DMS53 treated with DMSO at 0.1 percent for 48 hours (cell line): ENCODE measurements around the gene ZNF441.
A peak's percentile ranks its signal among the peaks of the same experiment; 100 is the strongest.
"Not testable (repeated sequence)": the region's sequence is repeated elsewhere in the genome, so short reads cannot be mapped to it uniquely, and the experiment has no call there.

Source experiments
- DNase-seq: peaks from one replicate; lab custom pipeline; 2025; ENCODE audit not compliant: unreplicated experiment; lab: John Stamatoyannopoulos, UW

The ZNF441 gene

GRCh38 chr19:11776669-11777068, 9.9 kb downstream of the ZNF441 start:
- DNase-seq = not testable (repeated sequence)

DNA sequence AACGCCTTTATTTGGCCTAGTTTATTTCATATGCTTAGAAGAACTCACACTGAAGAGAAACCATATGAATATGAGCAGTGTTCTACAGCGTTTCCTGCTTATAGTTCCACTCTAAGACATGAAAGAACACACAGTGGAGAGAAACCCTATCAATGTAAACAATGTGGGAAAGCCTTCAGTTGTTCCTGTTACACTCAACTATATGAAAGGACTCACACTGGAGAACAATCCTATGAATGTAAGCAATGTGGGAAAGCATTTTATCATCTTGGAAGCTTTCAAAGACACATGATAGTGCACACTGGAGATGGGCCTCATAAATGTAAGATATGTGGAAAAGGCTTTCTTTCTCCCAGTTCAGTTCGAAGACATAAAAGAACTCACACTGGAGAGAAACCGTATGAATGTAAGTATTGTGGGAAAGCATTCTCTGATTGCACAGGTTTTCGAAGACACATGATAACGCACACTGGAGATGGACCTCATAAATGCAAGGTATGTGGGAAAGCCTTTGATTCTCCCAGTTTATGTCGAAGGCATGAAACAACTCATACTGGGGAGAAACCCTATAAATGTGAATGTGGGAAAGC, 13.7 kb downstream of the ZNF441 start:
- no peak for DNase-seq

DNA sequence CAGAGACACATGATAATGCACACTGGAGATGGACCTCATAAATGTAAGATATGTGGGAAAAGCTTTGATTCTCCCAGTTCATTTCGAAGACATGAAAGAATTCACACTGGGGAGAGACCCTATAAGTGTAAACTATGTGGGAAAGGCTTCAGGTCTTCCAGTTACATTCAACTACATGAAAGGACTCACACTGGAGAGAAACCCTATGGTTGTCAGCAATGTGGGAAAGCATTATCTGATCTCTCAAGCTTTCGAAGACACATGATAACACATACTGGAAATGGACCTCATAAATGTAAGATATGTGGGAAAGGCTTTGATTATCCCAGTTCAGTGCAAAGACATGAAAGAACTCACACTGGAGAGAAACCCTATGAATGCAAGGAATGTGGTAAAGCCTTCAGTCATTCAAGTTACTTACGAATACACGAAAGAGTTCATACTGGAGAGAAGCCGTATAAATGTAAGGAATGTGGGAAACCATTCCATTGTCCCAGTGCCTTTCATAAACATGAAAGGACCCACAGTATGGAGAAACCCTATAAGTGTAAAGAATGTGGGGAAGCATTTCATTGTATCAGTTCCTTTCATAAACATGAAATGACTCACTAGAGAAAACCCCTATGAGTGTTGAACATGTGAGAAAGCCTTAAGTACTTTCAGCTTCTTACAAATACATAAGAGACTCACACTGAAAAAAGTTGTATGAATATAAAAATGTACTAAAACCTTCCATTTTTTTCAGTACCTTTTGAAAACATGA, 14.7 kb downstream of the ZNF441 start:
- no peak for DNase-seq

DNA sequence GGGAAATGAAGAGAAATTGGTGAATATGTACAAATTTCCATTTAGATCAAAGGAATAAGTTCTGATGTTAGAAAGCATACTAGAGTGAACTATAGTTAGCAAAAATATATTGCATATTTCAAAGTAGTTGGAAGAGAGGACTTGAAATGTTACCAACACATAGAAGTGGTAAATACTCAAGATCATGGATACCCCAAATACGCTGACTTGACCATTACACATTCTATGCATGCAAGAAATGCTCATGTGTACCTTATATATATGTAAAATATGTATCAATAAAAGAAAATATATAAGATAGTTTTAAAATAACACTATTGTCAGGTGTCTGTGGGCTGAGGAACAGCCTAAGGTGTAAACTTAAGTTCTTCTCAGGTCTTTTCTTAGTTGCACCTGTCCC, 17.0 kb downstream of the ZNF441 start:
- DNase-seq = no peak

- no peak for DNase-seq
These were observed 17.6 kb downstream of the ZNF441 start for GRCh38 chr19:11784356-11784755.

DNA sequence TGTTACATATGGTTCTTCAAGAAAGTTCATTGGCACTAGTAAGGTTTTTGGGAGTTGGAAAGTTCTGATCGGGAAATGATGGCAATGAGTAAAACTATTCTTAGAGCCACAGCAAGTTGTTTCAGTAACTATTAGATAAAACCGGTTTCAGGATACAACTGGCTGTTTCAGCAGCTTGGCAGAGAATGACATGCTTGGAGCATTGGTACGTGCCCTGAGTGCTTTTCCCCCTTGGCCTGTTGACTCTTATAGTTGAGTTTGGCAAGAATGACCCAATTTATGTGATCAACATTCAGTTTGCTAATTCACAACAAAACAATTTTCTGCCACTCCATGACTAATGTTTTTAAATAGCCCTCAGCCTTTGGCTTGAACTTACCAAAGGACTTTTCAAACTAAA, 20.7 kb downstream of the ZNF441 start:
- no peak for DNase-seq

DNA sequence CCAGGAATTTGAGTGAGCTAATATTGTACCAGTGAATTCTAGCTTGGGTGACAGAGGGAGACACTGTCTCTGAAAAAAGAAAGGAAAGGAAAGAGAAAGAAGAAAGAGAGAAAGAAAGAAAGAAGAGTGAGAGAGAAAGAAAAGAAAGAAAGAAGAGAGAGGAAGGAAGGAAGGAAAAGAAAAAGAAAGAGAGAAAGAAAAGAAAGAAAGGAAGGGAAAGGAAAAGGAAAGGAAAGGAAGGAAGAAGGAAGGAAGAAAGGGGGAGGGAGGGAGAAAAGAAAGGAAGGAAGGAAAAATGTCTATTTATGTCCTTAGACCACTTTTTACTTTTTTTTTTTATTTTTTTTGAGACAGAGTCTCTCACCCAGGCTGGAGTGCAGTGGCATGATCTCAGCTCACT, 26.1 kb downstream of the ZNF441 start:
- no peak for DNase-seq

GRCh38 chr19:11797491-11797890, 30.7 kb downstream of the ZNF441 start:
- DNase-seq = peak; percentile 88

DNA sequence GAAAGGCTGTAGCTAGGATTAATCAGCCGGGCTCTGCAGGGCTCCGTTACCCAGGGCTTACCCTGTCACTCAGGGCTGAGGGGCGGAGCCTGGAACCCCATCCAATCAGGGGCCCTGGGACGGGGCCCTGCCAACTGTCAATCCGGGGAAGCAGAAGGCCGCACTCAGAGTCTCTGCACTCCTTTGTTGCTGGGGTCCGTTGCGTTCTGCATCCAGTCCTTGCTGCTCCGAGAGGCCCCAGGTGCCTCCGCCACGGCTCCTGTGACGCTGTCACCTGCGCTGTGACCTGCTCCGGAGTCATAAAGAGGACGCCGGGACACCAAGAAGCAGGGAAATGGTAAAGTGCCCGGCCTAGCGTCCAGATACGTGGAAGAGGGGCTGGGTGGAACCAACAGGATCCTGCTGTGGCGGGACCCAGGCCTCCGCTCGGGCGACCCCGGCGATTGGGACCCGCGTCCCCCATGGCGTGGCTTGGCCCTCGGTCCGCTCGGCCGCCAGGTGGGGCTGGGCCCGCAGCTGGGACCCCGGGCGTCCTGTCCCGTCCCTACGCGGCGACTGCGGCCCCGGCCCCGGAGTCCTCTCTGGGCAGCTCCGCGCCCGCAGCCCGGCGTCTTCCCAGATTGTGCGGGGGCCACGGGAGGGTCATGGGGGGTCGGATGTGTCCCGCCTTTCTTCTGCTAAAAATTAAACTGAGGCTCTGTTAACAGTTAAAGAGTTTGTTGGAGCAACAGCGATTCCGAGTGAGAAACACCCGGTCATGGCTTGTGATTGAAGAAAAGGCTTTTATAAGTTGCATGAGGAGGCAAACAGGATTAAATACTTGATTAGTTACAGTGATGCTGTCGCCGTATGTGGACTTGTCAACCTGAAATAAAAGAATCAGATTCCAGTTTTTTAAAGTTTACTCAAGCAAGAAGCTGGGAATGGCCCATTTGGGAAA, 31.9 kb downstream of the ZNF441 start, which contains the start of gene ZNF491:
TSS of gene ZNF491 (plus strand) at position 133 of the 940 bp plus-strand sequence. CDS start 7,431 bp downstream, outside the sequence.
- peak; percentile 79 for DNase-seq

DNA sequence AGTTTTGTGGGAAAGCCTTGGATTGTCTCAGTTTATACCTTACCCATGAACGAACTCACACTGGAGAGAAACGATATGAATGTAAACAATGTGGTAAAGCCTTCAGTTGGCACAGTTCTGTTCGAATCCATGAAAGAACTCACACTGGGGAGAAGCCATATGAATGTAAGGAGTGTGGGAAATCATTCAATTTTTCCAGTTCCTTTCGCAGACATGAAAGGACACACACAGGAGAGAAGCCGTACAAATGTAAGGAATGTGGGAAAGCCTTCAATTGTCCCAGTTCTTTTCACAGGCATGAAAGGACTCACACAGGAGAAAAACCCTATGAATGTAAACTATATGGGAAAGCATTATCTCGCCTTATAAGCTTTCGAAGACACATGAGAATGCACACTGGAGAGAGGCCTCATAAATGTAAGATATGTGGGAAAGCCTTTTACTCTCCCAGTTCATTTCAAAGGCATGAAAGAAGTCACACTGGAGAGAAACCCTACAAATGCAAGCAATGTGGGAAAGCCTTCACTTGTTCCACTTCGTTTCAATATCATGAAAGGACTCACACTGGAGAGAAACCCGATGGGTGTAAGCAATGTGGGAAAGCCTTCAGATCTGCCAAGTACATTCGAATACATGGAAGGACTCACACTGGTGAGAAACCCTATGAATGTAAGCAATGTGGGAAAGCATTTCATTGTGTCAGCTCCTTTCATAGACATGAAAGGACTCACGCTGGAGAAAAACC, 39.7 kb downstream of the ZNF441 start:
- no peak for DNase-seq

- no peak for DNase-seq
These were observed 40.2 kb downstream of the ZNF441 start for GRCh38 chr19:11807099-11807380.

DNA sequence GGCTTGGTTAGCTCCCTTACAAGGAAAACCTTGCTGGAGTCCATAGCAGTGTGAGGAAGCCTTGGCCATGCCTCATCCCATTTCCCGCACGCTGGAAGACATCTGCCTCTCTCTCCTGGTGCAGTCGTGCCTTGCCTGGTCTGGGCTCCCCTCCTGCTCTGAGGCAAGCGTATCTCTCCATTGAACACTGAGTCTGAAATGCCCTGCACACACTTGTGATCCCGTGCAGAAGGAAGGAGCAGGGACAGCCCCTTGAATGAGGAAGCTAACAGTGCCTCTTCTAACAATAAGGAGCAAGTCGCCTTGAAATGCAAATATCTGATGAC, 46.9 kb downstream of the ZNF441 start:
- no peak for DNase-seq

- DNase-seq = peak; percentile 88
These were observed 47.4 kb downstream of the ZNF441 start, which contains the start of gene ZNF440 for GRCh38 chr19:11814029-11814699. Gene ZNF440 (plus strand): TSS chr19:11814273. CDS start chr19:11814448, 175 bp downstream.

GRCh38 chr19:11814700-11815035, 47.9 kb downstream of the ZNF441 start:
- no peak for DNase-seq

DNA sequence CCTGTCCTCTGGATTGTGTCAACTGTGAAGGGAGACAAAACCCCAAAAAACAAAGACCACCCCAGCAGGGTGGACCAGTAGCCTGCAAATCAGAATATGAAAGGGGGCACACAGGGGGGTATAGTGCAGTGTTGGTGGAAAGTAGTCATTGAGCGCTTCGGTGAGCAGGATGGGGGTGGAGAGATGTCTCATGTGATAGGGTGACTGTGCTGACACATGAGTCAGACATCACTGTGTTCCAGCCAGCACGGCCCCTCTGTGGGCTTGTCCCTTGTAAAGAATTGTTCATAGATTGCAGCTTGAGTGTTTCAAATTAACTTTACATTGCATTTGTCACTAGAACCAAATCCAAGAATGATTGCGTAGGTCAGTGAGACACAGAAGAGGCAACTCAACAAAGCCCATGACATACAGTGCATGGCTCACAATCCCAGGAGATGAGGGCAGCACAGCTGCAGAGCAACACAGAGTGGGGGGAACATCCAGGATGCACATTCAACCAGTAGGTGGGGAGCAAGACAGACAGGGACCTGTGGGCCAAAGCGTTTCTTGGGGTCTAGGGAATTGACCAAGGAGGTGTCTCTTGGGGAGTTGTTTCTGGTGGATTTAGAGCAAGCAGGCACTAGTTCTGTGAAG, 54.8 kb downstream of the ZNF441 start:
- no peak for DNase-seq

DNA sequence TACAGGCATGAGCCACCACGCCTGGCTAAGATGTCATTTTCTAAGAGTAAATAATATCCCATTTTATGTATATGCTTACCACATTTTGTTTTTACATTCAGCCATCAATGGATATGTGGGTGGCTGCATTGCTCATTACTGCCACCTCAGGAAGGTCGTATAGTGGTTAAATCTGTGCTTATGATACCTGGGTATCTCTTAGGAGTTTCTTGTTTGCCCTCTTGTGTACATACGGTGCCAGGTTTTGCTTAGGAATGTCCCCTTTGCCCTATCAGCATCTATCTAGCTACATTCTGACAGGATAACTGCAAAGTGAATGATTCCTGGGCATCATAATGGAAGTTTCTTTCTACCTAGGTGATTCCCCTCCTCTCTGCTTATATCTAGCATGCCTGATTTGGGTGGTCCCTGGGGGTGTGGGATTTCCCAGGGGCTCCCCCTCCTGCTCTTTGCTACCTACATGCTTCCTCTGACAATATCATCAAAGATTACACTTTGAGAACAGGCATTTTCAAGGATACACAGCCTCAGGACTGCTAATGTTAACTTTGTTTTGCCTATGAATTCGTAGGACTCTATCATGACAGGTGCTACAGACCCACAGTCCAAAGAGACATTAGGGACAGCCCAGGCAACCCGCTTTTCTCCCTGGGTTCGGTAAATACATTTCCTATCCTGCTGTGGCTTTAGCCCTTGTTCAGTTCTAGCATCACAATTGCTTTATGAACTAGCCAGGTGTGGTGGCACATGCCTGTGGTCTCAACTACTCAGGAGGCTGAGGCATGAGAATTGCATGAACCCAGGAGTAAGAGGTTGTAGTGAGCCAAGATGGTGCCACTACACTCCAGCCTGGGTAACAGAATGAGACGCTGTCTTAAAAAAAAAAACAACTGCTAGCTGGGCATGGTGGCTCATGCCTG, 62.4 kb downstream of the ZNF441 start:
- DNase-seq = not testable (repeated sequence)

DNA sequence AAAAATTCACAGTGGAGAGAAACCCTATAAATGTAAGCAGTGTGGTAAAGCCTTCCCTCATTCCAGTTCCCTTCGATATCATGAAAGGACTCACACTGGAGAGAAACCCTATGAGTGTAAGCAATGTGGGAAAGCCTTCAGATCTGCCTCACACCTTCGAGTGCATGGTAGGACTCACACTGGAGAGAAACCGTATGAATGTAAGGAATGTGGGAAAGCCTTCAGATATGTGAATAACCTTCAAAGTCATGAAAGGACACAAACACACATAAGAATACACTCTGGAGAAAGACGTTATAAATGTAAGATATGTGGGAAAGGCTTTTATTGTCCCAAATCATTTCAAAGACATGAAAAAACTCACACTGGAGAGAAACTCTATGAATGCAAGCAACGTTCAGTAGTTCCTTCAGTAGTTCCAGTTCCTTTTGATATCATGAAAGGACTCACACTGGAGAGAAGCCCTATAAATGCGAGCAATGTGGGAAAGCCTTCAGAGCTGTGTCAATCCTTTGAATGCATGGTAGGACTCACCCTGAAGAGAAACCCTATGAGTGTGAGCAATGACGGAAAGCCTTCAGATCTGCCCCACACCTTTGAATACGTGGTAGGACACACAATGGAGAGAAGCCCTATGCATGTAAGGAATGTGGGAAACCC, 65.6 kb downstream of the ZNF441 start:
- no peak for DNase-seq

DNA sequence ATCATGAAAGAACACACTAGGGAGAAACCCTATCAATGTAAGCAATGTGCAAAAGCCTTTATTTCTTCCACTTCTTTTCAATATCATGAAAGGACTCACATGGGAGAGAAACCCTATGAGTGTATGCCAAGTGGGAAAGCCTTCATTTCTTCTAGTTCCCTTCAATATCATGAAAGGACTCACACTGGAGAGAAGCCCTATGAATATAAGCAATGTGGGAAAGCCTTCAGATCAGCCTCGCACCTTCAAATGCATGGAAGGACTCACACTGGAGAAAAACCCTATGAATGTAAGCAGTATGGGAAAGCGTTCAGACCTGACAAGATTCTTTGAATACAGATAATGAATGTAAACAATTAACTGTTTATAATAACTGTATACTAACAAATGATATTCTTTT, 66.7 kb downstream of the ZNF441 start:
- DNase-seq = no peak
